GM21515 (cell line): ENCODE measurements around the gene SLC45A1.

Experiments
- ATAC-seq: cut with Tn5 transposase; IDR thresholded peaks from one replicate; pipeline ENCODE4 v1.9.1; 2021; ENCODE audit not compliant: unreplicated experiment

Gene SLC45A1

DNA sequence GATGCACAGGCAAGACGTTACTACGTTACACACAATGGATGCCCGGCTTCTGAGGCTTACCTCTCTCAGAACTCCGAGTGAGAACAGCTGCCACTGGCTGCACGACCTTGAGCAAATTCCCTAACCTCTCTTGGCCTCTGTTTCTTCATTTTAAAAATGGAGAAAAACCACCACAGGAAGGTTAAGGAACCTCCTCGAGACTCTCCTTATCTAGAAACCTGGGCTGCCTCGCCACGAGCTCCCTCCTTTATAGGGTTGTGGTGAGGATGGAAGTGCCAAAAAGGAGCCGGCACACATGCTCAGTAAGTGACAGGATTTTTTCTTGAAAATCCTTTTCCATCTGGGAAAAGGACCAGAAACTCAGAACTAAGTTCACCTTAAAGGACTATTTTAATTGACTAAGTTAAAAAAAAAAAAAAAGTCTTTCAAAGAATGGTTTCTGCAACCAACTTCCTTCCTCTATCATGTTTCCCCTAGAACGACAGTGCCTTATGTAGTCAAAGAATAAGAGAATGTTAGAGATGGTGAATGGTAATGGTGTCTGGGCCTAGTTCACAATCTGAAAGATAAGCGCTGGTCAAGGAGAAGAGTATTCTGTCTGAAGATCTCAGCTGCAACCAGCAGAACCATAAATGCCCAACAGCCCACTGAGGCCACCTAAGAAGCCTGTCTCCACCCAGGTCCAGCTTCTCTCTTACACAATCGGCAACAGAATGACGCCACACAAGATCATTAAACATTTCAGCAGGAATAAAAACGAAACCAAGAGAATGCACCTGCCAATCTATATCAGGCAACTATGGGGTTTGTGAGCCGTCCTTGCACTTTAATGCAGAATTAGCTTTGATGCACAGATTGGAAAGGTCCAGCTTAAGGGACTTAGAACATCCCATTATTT is 64.9 kb downstream of the SLC45A1 start:
- ATAC-seq, result no peak

DNA sequence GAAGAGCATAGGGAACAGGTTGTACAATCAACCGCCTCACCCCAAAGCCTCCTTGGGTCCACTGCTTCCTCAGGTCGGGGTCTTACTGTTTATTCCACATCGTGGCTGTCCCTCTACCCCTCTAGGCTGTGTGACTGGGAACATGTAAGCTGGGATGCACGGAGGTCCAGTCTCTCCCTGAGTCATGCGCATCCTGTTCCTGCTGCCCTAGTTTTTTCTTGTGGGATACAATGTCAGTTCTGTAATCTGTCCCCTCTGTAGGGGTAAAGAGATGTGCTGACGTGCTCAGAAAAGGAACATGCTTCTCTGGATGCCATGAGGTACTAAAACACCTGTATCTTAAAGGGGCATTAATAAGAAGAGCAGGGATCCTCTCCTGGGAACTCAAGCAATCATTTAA is 66.2 kb downstream of the SLC45A1 start:
- no peak for ATAC-seq

DNA sequence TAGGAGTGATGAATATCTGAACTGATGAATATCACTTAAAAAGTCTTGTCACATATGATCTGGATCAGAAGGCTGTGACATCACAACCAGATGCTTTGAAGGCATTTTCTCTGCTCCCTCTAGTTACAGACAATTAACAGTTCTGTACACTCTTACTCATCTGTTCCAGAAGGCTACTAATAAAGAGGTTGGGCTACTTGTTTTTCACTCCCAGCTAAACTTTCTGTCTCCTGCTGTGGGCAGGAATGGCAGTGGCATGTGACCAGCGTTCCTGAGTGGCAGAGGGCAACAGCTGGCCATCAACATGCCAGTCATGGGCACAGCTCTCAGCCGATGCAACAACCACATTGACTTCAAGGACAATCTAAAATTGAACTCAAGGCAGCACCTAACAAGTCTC is 66.7 kb downstream of the SLC45A1 start:
- no peak for ATAC-seq

DNA sequence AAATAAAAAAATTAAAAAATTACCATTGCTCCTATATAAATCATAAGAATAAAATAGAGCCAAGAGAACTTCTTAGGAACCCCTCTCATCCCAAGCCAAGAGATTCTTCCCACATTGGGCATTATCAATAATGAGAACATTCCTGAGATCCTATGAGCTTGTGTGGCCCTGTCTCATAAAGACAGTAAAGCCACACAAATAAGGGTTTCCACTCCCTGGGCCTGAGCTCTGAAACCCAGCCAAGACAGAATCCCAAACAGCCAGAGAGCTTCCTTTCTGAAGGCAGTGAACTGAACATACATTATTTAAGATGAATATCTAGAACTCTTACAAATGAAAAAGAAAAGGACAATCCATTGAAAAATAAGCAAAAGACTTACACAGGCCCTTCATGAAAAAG is 68.3 kb downstream of the SLC45A1 start:
- ATAC-seq, result no peak

DNA sequence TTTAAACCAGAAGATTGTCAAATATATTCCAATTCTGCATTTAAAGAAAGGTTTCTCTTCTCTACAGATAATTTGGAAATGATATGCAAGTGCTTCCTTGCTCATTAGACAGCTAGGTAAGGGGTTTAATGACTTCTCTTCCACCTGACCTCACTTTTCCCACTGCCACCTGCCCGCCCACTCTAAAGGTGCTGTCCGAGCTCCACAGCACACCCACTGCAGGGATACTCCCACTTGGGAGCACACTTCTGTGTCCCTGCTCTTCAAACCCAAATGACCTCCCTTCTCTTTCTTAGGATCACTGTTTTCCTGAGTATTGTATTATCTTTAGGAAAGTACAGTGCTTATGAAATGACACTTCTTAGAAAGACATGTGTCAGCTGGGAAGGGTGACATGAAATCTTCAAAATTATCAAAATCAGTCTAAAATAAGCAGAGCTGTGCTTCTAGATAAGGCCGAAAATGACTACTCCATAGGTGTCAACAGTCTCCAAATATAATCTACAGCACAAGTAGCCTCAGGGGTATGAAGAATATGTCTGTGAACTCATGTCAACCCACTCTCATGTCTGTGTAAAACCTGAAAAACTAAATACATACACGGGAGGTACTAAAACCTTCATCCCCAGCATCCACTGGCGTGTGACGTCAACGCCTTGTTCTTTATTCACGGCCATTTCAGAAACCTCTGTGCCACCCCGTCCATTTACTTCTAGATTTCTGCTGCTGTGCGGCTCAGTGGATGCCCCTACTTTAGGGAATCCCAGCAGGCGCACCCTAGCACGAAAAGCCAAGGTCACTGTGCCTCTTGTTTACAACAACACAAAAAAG is 71.0 kb downstream of the SLC45A1 start:
- no peak for ATAC-seq

DNA sequence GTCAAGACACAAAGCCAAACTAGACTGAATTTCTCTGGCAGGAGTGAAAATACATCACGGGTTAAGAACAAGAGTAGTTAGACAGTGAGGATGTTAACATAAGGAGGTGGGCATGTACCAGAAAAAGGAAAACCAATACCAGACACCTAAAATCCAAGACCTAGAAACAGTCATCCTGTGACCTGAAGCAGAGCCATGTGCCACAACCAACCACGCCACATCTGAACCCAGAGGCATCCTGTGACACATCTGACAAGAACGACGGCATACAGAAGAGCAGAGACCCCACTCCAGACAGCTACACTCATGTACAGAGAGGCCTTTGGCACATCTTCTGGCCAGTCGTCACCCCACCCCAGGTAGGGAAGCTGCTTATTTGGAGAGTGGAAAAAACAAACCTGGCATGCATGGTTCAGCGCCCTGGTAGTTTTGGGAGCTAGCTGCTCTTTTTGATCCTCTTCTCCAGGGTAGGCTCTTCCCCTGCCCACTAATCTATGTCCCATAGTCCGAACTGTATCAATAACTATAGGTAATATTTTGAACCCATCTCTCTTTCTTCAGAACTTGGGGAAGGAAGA is 72.1 kb downstream of the SLC45A1 start:
- ATAC-seq, result no peak

DNA sequence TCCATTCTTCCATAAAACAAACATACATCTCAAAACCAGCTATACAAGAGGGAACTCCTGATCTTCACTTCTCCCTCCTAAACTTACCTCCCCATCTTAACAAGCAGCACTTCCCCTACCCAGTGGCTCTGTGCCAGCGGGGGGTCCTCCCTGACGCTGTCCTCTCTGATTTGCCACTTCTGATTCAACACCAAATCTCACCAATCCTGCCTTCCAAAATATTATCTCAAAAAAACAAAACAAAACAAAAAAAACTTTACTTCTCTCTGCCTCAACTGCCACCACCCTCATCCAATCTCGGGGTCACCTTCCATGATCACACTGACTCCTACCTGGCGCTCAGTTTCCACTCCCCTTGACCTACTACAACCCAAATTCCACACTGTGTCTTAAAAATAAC is 72.8 kb downstream of the SLC45A1 start:
- no peak for ATAC-seq

DNA sequence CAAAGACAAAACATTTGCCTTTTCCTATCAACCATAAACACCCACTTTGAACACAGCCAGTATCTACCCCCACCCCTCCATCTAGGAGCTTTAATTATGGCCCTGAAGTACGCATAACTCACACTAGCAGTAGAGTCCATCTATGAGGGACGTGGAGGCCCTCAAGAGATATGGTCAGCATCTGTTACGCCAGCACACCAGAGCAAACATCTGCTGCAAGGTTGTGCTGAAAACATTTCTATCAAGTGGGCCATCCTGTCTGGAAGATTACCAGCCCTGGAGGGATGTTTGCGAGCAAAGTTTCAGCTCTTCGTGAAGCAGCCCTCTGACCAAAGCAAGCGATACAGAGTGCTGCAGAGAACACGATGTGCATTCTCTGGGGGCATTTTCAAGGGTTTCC is 74.6 kb downstream of the SLC45A1 start:
- ATAC-seq, result no peak
